HepG2 (cell line): ENCODE measurements around the gene JAG1. TPM values are rescaled to one million over a fixed set of nuclear protein-coding genes. Genes with fewer than 3 reads are reported as not detected.
A peak's percentile ranks its signal among the peaks of the same experiment; 100 is the strongest.

Source experiments
- ARNTL ChIP-seq: sonication (generic); formaldehyde crosslinking; IDR thresholded peaks from 2 replicates; pipeline ENCODE4 v1.4.0; 2020; ENCODE audit warnings: mild to moderate bottlenecking, missing genetic modification reagents
- ATF7 ChIP-seq, 2 experiments: fragments of 450-650 bp in 1 of 2; sonication (generic) in 1 of 2; formaldehyde crosslinking in 1 of 2; IDR thresholded peaks; 2 replicates each; pipeline versions ENCODE4 v1.4.0 to v1.6.1; 2016 to 2020; ENCODE audit warnings: antibody characterized with exemption in 1 of 2, mild to moderate bottlenecking in 1 of 2, missing genetic modification reagents in 1 of 2
- CTCF ChIP-seq: sonication (generic); formaldehyde crosslinking; IDR thresholded peaks from 2 replicates; pipeline ENCODE4 v1.5.0; 2020; ENCODE audit warnings: mild to moderate bottlenecking, missing genetic modification reagents, moderate library complexity
- GATA4 ChIP-seq: sonication (generic); IDR thresholded peaks from 2 replicates; pipeline ENCODE4 v1.6.1; 2016; ENCODE audit warnings: antibody characterized with exemption, low read depth, borderline replicate concordance
- HNF4A ChIP-seq: sonication (generic); formaldehyde crosslinking; IDR thresholded peaks from 2 replicates; pipeline ENCODE4 v1.4.0; 2020; ENCODE audit warnings: missing genetic modification reagents
- HNRNPK ChIP-seq: fragments of 200-400 bp; formaldehyde crosslinking; IDR thresholded peaks from 2 replicates; pipeline ENCODE4 v1.6.1; 2018; ENCODE audit warnings: low read length, low read depth, moderate library complexity, mild to moderate bottlenecking; ENCODE audit not compliant: poor library complexity, severe bottlenecking
- NCOR1 ChIP-seq: fragments of 200-600 bp; sonication (generic); IDR thresholded peaks from 2 replicates; pipeline ENCODE4 v1.7.0; 2017; ENCODE audit warnings: antibody characterized with exemption, low read length, borderline replicate concordance
- NFIB ChIP-seq: sonication (generic); formaldehyde crosslinking; IDR thresholded peaks from 2 replicates; pipeline ENCODE4 v1.9.0; 2021; ENCODE audit warnings: missing genetic modification reagents, mild to moderate bottlenecking, borderline replicate concordance
- PCBP1 ChIP-seq: fragments of 200-400 bp; formaldehyde crosslinking; IDR thresholded peaks from 2 replicates; pipeline ENCODE4 v1.6.1; 2017; ENCODE audit warnings: mild to moderate bottlenecking, low read depth, low read length, borderline replicate concordance
- RAD51 ChIP-seq: fragments of 450-650 bp; IDR thresholded peaks from 2 replicates; pipeline ENCODE4 v1.6.1; 2016; ENCODE audit warnings: borderline replicate concordance
- SKI ChIP-seq: fragments of 450-650 bp; IDR thresholded peaks from one replicate; pipeline ENCODE4 v1.6.1; 2018; ENCODE audit warnings: mild to moderate bottlenecking; ENCODE audit not compliant: partially characterized antibody
- U2AF1 ChIP-seq: fragments of 200-400 bp; formaldehyde crosslinking; optimal IDR thresholded peaks from 2 replicates; pipeline ENCODE3; 2017; ENCODE audit warnings: mild to moderate bottlenecking, low read depth, low read length
- ZBTB34 ChIP-seq: sonication (generic); formaldehyde crosslinking; IDR thresholded peaks from 2 replicates; pipeline ENCODE4 v1.8.0; 2022; ENCODE audit warnings: mild to moderate bottlenecking, missing genetic modification reagents
- ZNF20 ChIP-seq: sonication (generic); formaldehyde crosslinking; IDR thresholded peaks from 2 replicates; pipeline ENCODE4 v1.4.0; 2020; ENCODE audit warnings: mild to moderate bottlenecking, moderate library complexity, missing genetic modification reagents
- ZNF33A ChIP-seq: sonication (generic); formaldehyde crosslinking; IDR thresholded peaks from 2 replicates; pipeline ENCODE4 v1.5.1; 2020; ENCODE audit warnings: missing genetic modification reagents, mild to moderate bottlenecking, moderate library complexity, borderline replicate concordance
- ZNF34 ChIP-seq: sonication (generic); formaldehyde crosslinking; IDR thresholded peaks from 2 replicates; pipeline ENCODE4 v1.4.0; 2020; ENCODE audit warnings: mild to moderate bottlenecking, missing genetic modification reagents, borderline replicate concordance
- ZNF451 ChIP-seq: sonication (generic); formaldehyde crosslinking; IDR thresholded peaks from 2 replicates; pipeline ENCODE4 v1.5.0; 2020; ENCODE audit warnings: mild to moderate bottlenecking, missing genetic modification reagents
- ZNF709 ChIP-seq: sonication (generic); formaldehyde crosslinking; IDR thresholded peaks from 2 replicates; pipeline ENCODE4 v1.5.0; 2020; ENCODE audit warnings: mild to moderate bottlenecking, missing genetic modification reagents
- ZNF766 ChIP-seq: sonication (generic); formaldehyde crosslinking; IDR thresholded peaks from 2 replicates; pipeline ENCODE4 v1.5.0; 2020; ENCODE audit warnings: missing genetic modification reagents, borderline replicate concordance
- ZNF841 ChIP-seq: sonication (generic); formaldehyde crosslinking; IDR thresholded peaks from 2 replicates; pipeline ENCODE4 v1.8.1; 2023; ENCODE audit warnings: missing genetic modification reagents, borderline replicate concordance
- polyA plus RNA-seq, 8 experiments: library from polyadenylated mRNA; depleted of rRNA in 3 of 8; stranded (reverse) in 7 of 8; unstranded in 1 of 8; fragments of >200 nt; fragmentation: Illumina TruSeq in 4 of 8; extraction: Trizol in 4 of 8; gene quantifications; 2 replicates each; pipeline versions ENCODE4 v1.2.1 to v1.2.3, GENCODE V29; 2011 to 2016; ENCODE audit warnings: low read depth in 4 of 8, missing spikeins in 1 of 8, mixed read lengths in 1 of 8; ENCODE audit not compliant: insufficient read depth in 1 of 8
- total RNA-seq, 5 experiments: library from RNA; depleted of rRNA; stranded (reverse); fragments of >200 nt; fragmentation: Illumina TruSeq; extraction: Trizol; gene quantifications; 2 replicates each; pipeline ENCODE4 v1.2.3, GENCODE V29; 2016; ENCODE audit warnings: low read depth in 1 of 5
- TF ChIP-seq, protein P1 (sequence below): sonication (generic); formaldehyde crosslinking; IDR thresholded peaks from 2 replicates; pipeline ENCODE4 v1.8.0; 2022; ENCODE audit warnings: missing genetic modification reagents, low read depth, mild to moderate bottlenecking, borderline replicate concordance
- TF ChIP-seq, protein P2 (sequence below): sonication (generic); formaldehyde crosslinking; IDR thresholded peaks from 2 replicates; pipeline ENCODE4 v1.5.0; 2020; ENCODE audit warnings: mild to moderate bottlenecking, missing genetic modification reagents

Gene JAG1
- total and polyA plus RNA-seq, 2 of the 13 experiments (the other 11 are each of a cell fraction or from before 2014, with no cell fraction given): 47.1 to 56.3 TPM

GRCh38 chr20:10673842-10674683 is at the start of gene JAG1 (continued):
- peak; percentile 58; the same call in 1 of the 2 replicates for TF ChIP-seq ZNF451 (CRISPR knock-in tag)
- TF ChIP-seq NCOR1: 0 out of 2 replicates have a peak, but pooled peaks have one; percentile 60
- TF ChIP-seq ZNF34 (CRISPR knock-in tag): no peak
- peak; percentile 95 for TF ChIP-seq GATA4
- peak; percentile 95 for TF ChIP-seq HNRNPK
- TF ChIP-seq, protein P1, sequence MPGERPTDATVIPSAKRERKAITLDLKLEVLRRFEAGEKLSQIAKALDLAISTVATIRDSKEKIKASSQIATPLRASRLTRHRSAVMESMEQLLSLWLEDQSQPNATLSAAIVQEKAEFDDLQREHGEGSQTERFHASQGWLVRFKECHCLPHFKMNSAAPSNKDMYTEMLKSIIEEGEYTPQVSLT (CRISPR knock-in tag): no peak
- peak; percentile 75; the same call in 1 of the 2 replicates for TF ChIP-seq ZBTB34
- TF ChIP-seq ZNF20 (CRISPR knock-in tag): 0 out of 2 replicates have a peak, but pooled peaks have one; percentile 38
- TF ChIP-seq PCBP1: peak; percentile 74; the same call in 1 of the 2 replicates
- TF ChIP-seq ARNTL: peak; percentile 87
- 0 out of 2 replicates have a peak, but pooled peaks have one; percentile 62 for TF ChIP-seq ZNF33A (CRISPR knock-in tag)
- peak; percentile 57 for TF ChIP-seq ZNF766 (CRISPR knock-in tag)
- TF ChIP-seq RAD51: no peak
- no peak for TF ChIP-seq NFIB (CRISPR knock-in tag)
- TF ChIP-seq ATF7 (IDR thresholded peaks at IDR 0.05): no peak
- peak; percentile 74; the same call in 1 of the 2 replicates for TF ChIP-seq ATF7 (CRISPR knock-in tag; IDR thresholded peaks at IDR 0.05)
- TF ChIP-seq, protein P2, sequence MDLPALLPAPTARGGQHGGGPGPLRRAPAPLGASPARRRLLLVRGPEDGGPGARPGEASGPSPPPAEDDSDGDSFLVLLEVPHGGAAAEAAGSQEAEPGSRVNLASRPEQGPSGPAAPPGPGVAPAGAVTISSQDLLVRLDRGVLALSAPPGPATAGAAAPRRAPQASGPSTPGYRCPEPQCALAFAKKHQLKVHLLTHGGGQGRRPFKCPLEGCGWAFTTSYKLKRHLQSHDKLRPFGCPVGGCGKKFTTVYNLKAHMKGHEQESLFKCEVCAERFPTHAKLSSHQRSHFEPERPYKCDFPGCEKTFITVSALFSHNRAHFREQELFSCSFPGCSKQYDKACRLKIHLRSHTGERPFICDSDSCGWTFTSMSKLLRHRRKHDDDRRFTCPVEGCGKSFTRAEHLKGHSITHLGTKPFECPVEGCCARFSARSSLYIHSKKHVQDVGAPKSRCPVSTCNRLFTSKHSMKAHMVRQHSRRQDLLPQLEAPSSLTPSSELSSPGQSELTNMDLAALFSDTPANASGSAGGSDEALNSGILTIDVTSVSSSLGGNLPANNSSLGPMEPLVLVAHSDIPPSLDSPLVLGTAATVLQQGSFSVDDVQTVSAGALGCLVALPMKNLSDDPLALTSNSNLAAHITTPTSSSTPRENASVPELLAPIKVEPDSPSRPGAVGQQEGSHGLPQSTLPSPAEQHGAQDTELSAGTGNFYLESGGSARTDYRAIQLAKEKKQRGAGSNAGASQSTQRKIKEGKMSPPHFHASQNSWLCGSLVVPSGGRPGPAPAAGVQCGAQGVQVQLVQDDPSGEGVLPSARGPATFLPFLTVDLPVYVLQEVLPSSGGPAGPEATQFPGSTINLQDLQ (CRISPR knock-in tag): 0 out of 2 replicates have a peak, but pooled peaks have one; percentile 53
- peak; percentile 35 for TF ChIP-seq SKI
- TF ChIP-seq ZNF709 (CRISPR knock-in tag): peak; percentile 21; the same call in 1 of the 2 replicates
- TF ChIP-seq CTCF: peak; percentile 22; the same call in 1 of the 2 replicates
- no peak for TF ChIP-seq ZNF841
- no peak for TF ChIP-seq U2AF1
- no peak for TF ChIP-seq HNF4A (CRISPR knock-in tag)
